Measurements from ENCODE around the gene KLHDC10. TPM values are rescaled to one million over a fixed set of nuclear protein-coding genes. Genes with fewer than 3 reads are reported as not detected.

The KLHDC10 gene
- total and polyA plus RNA-seq, 2 of the 13 experiments (the other 11 are each of a cell fraction or from before 2014, with no cell fraction given) = 11.9 to 21.6 TPM

GRCh38 chr7:130113887-130114286, 43.6 kb downstream of the KLHDC10 start (continued):
- TF ChIP-seq MXD4 (CRISPR knock-in tag; IDR thresholded peaks at IDR 0.05) = no peak
- TF ChIP-seq ZNF652 (CRISPR knock-in tag; IDR thresholded peaks at IDR 0.05; ENCODE audit: borderline replicate concordance, low read depth) = 0 out of 2 replicates have a peak, but pooled peaks have one; percentile 16
- TF ChIP-seq THYN1 (CRISPR knock-in tag; IDR thresholded peaks at IDR 0.05; ENCODE audit: borderline replicate concordance, low read depth) = no peak
- TF ChIP-seq, protein P1, sequence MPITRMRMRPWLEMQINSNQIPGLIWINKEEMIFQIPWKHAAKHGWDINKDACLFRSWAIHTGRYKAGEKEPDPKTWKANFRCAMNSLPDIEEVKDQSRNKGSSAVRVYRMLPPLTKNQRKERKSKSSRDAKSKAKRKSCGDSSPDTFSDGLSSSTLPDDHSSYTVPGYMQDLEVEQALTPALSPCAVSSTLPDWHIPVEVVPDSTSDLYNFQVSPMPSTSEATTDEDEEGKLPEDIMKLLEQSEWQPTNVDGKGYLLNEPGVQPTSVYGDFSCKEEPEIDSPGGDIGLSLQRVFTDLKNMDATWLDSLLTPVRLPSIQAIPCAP (CRISPR knock-in tag; IDR thresholded peaks at IDR 0.05; ENCODE audit: low read depth) = no peak
- no peak for TF ChIP-seq MTF2 (CRISPR knock-in tag; IDR thresholded peaks at IDR 0.05; ENCODE audit: borderline replicate concordance)
- TF ChIP-seq ZNF614 (CRISPR knock-in tag; IDR thresholded peaks at IDR 0.05; ENCODE audit: borderline replicate concordance) = no peak
- TF ChIP-seq LBX2 (CRISPR knock-in tag; IDR thresholded peaks at IDR 0.05; ENCODE audit: borderline replicate concordance) = no peak
- no peak for TF ChIP-seq MTA1 (CRISPR knock-in tag; IDR thresholded peaks at IDR 0.05; ENCODE audit: borderline replicate concordance)
- TF ChIP-seq, protein P2, sequence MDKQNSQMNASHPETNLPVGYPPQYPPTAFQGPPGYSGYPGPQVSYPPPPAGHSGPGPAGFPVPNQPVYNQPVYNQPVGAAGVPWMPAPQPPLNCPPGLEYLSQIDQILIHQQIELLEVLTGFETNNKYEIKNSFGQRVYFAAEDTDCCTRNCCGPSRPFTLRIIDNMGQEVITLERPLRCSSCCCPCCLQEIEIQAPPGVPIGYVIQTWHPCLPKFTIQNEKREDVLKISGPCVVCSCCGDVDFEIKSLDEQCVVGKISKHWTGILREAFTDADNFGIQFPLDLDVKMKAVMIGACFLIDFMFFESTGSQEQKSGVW (CRISPR knock-in tag; IDR thresholded peaks at IDR 0.05; ENCODE audit: borderline replicate concordance) = no peak
- 0 out of 2 replicates have a peak, but pooled peaks have one; percentile 48 for TF ChIP-seq ZKSCAN8 (CRISPR knock-in tag; IDR thresholded peaks at IDR 0.05; ENCODE audit: borderline replicate concordance)
- TF ChIP-seq, protein P3, sequence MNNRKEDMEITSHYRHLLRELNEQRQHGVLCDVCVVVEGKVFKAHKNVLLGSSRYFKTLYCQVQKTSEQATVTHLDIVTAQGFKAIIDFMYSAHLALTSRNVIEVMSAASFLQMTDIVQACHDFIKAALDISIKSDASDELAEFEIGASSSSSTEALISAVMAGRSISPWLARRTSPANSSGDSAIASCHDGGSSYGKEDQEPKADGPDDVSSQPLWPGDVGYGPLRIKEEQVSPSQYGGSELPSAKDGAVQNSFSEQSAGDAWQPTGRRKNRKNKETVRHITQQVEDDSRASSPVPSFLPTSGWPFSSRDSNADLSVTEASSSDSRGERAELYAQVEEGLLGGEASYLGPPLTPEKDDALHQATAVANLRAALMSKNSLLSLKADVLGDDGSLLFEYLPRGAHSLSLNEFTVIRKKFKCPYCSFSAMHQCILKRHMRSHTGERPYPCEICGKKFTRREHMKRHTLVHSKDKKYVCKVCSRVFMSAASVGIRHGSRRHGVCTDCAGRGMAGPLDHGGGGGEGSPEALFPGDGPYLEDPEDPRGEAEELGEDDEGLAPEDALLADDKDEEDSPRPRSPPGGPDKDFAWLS (CRISPR knock-in tag; IDR thresholded peaks at IDR 0.05; ENCODE audit: borderline replicate concordance) = no peak
- 0 out of 2 replicates have a peak, but pooled peaks have one; percentile 23 for TF ChIP-seq RCOR2 (CRISPR knock-in tag; IDR thresholded peaks at IDR 0.05)
- 0 out of 2 replicates have a peak, but pooled peaks have one; percentile 41 for TF ChIP-seq ZNF205 (CRISPR knock-in tag; IDR thresholded peaks at IDR 0.05)
- TF ChIP-seq ZNF720 (CRISPR knock-in tag; IDR thresholded peaks at IDR 0.05) = no peak
- TF ChIP-seq MAX (IDR thresholded peaks at IDR 0.05) = no peak
- TF ChIP-seq TGIF2 (CRISPR knock-in tag; IDR thresholded peaks at IDR 0.05) = no peak
- TF ChIP-seq, protein P4, sequence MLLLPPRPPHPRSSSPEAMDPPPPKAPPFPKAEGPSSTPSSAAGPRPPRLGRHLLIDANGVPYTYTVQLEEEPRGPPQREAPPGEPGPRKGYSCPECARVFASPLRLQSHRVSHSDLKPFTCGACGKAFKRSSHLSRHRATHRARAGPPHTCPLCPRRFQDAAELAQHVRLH (CRISPR knock-in tag; IDR thresholded peaks at IDR 0.05; ENCODE audit: borderline replicate concordance, low read depth) = no peak
- TF ChIP-seq, protein P5, sequence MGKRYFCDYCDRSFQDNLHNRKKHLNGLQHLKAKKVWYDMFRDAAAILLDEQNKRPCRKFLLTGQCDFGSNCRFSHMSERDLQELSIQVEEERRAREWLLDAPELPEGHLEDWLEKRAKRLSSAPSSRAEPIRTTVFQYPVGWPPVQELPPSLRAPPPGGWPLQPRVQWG (CRISPR knock-in tag; IDR thresholded peaks at IDR 0.05; ENCODE audit: borderline replicate concordance, low read depth) = no peak
- TF ChIP-seq MXD1 (CRISPR knock-in tag; IDR thresholded peaks at IDR 0.05) = no peak
- no peak for TF ChIP-seq ADNP (CRISPR knock-in tag; IDR thresholded peaks at IDR 0.05)
- peak; percentile 32; the same call in 1 of the 2 replicates for TF ChIP-seq HMG20A (CRISPR knock-in tag; IDR thresholded peaks at IDR 0.05; ENCODE audit: borderline replicate concordance)
- no peak for TF ChIP-seq PTBP1 (IDR thresholded peaks at IDR 0.05; ENCODE audit: low read depth, low read length, poor library complexity, severe bottlenecking)
- no peak for TF ChIP-seq ZNF772 (CRISPR knock-in tag; IDR thresholded peaks at IDR 0.05)
- peak; percentile 56 for TF ChIP-seq MEF2D (CRISPR knock-in tag; IDR thresholded peaks at IDR 0.05)
- TF ChIP-seq CAMTA2 (CRISPR knock-in tag; IDR thresholded peaks at IDR 0.05; ENCODE audit: borderline replicate concordance) = no peak
- no peak for TF ChIP-seq FLYWCH1 (CRISPR knock-in tag; IDR thresholded peaks at IDR 0.05)
- TF ChIP-seq ZNF3 (CRISPR knock-in tag; IDR thresholded peaks at IDR 0.05) = no peak
- no peak for TF ChIP-seq SIX4 (CRISPR knock-in tag; IDR thresholded peaks at IDR 0.05)
